ENCODE results near the gene DNAJC5.
"Not testable (repeated sequence)": the region's sequence is repeated elsewhere in the genome, so short reads cannot be mapped to it uniquely, and the experiment has no call there.

The DNAJC5 gene

DNA sequence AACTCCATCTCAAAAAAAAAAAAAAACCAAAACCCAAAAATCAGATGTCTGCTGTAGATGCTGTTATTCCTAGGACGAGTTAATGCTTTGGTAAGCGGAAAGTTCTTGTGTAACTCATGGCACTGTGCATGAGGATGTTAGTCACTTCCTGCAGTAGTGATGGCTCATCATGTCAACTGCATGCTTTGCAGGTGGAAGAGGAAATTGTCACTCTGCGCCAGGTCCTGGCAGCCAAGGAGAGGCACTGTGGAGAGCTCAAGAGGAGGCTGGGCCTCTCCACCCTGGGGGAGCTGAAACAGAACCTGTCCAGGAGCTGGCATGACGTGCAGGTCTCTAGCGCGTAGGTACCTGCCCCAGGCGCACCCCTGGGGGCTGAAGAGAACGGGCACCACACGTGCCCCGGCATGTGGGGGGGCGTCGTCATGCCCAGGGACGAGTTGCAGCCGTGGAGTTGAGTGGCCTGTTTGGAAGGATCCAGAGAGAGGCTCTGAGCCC, 21.4 kb upstream of the DNAJC5 start:
- H3K4me2 ChIP-seq (ENCODE audit: low read depth, low read length, poor library complexity, severe bottlenecking) = no peak overlapping the region
- no peak overlapping the region for H3K27ac ChIP-seq (ENCODE audit: low read depth, low read length)
- H3K4me3 ChIP-seq (ENCODE audit: insufficient read depth, low read length, poor library complexity, severe bottlenecking) = no peak overlapping the region

DNA sequence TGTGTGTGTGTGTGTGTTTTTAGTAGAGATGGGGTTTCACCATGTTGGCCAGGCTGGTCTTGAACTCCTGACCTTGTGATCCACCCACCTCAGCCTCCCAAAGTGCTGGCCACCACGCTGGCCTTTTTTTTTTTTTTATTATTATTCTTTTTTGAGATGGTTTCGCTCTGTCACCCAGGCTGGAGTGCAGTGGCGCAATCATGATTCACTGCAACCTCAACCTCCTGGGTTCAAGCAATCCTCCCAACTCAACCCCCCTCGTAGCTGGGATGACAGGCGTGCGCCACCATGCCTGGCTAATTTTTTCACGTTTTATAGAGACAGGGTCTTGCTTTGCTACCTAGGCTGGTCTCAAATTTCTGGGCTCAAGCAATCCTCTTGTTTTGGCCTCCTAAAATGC, 20.7 kb upstream of the DNAJC5 start:
- H3K36me3 ChIP-seq (ENCODE audit: low read length); H3K9me2 ChIP-seq (replicated peaks; ENCODE audit: insufficient read depth, low read length); H3K27ac ChIP-seq (ENCODE audit: low read depth, low read length); H3K9me3 ChIP-seq (ENCODE audit: insufficient read depth, low read length); H4K20me1 ChIP-seq (ENCODE audit: low read depth, low read length); H2AFZ ChIP-seq (ENCODE audit: low read depth, low read length, severe bottlenecking); H3K79me2 ChIP-seq (ENCODE audit: insufficient read depth, low read length); H3K27me3 ChIP-seq (ENCODE audit: low read length); H3K4me3 ChIP-seq (ENCODE audit: insufficient read depth, low read length, poor library complexity, severe bottlenecking); H3F3A ChIP-seq (ENCODE audit: insufficient read depth); H3K4me2 ChIP-seq (ENCODE audit: low read depth, low read length, poor library complexity, severe bottlenecking); H3K9ac ChIP-seq (ENCODE audit: low read length): not testable (repeated sequence)

More for the DNA sequence above, 21.4 kb upstream of the DNAJC5 start:
- Histone ChIP-seq H3K79me2 (ENCODE audit: insufficient read depth, low read length) (no peaks in the 10 kb centered on the region), H4K20me1 (ENCODE audit: low read depth, low read length) (no peaks in the 10 kb centered on the region), H3K36me3 (ENCODE audit: low read length) (0 out of 2 replicates have a peak, but pooled peaks cover 10% of the 10 kb centered on the region), H3K9me2 (replicated peaks; ENCODE audit: insufficient read depth, low read length) (no peaks in the 10 kb centered on the region), H3K9ac (ENCODE audit: low read length) (no peak overlapping the region), H3F3A (ENCODE audit: insufficient read depth) (no peaks in the 10 kb centered on the region), H3K27me3 (ENCODE audit: low read length) (no peaks in the 10 kb centered on the region), H2AFZ (ENCODE audit: low read depth, low read length, severe bottlenecking) (no peak overlapping the region), H3K9me3 (ENCODE audit: insufficient read depth, low read length) (no peaks in the 10 kb centered on the region)
- TF ChIP-seq, protein P1, sequence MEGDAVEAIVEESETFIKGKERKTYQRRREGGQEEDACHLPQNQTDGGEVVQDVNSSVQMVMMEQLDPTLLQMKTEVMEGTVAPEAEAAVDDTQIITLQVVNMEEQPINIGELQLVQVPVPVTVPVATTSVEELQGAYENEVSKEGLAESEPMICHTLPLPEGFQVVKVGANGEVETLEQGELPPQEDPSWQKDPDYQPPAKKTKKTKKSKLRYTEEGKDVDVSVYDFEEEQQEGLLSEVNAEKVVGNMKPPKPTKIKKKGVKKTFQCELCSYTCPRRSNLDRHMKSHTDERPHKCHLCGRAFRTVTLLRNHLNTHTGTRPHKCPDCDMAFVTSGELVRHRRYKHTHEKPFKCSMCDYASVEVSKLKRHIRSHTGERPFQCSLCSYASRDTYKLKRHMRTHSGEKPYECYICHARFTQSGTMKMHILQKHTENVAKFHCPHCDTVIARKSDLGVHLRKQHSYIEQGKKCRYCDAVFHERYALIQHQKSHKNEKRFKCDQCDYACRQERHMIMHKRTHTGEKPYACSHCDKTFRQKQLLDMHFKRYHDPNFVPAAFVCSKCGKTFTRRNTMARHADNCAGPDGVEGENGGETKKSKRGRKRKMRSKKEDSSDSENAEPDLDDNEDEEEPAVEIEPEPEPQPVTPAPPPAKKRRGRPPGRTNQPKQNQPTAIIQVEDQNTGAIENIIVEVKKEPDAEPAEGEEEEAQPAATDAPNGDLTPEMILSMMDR (IDR thresholded peaks at IDR 0.05; ENCODE audit: insufficient read depth, low read length, poor library complexity, severe bottlenecking) = no peak
- no peak for TF ChIP-seq EZH2phosphoT487 (conservative IDR thresholded peaks at IDR 0.05; ENCODE audit: low read length)

DNA sequence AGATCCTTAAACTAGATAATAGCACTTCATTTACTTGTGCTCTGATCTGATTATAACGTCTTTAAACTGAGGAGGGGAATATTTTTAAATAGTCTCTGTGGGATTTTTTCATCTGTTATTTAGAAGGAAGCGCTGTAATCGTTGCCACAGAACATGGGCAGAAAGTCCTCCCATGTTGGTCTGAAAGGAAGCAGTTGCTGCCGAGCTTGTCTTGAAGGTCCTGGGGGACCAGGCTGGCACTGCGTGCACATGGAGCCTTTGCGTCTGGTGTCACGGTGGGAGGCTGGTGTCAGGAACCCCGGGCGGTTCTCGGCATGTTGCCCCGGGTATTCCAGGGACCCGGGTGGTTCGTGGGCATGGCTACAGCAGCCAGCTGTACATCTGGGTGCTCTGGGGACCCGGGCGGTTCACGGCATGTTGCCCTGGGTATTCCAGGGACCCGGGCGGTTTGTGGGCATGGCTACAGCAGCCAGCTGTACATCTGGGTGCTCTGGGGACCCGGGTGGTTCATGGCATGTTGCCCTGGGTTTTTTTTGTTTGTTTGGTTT, 18.4 kb upstream of the DNAJC5 start:
- no peaks in the 10 kb centered on the region for H3K9me2 ChIP-seq (replicated peaks; ENCODE audit: insufficient read depth, low read length)
- no peaks in the 10 kb centered on the region for H3K79me2 ChIP-seq (ENCODE audit: insufficient read depth, low read length)
- no peaks in the 10 kb centered on the region for H4K20me1 ChIP-seq (ENCODE audit: low read depth, low read length)
- no peak overlapping the region for H3K9ac ChIP-seq (ENCODE audit: low read length)
- no peak overlapping the region for H3K4me3 ChIP-seq (ENCODE audit: insufficient read depth, low read length, poor library complexity, severe bottlenecking)
- H3K27me3 ChIP-seq (ENCODE audit: low read length) = no peaks in the 10 kb centered on the region
- H2AFZ ChIP-seq (ENCODE audit: low read depth, low read length, severe bottlenecking) = no peak overlapping the region
- H3K36me3 ChIP-seq (ENCODE audit: low read length) = 0 out of 2 replicates have a peak, but pooled peaks cover 10% of the 10 kb centered on the region
- H3F3A ChIP-seq (ENCODE audit: insufficient read depth) = peaks cover 10% of the 10 kb centered on the region; the same call in 1 of the 2 replicates
- H3K4me2 ChIP-seq (ENCODE audit: low read depth, low read length, poor library complexity, severe bottlenecking) = no peak overlapping the region
- H3K9me3 ChIP-seq (ENCODE audit: insufficient read depth, low read length) = no peaks in the 10 kb centered on the region
- TF ChIP-seq, protein P1 (IDR thresholded peaks at IDR 0.05; ENCODE audit: insufficient read depth, low read length, poor library complexity, severe bottlenecking) = no peak
- no peak for TF ChIP-seq EZH2phosphoT487 (conservative IDR thresholded peaks at IDR 0.05; ENCODE audit: low read length)
- no peak overlapping the region for H3K27ac ChIP-seq (ENCODE audit: low read depth, low read length)

DNA sequence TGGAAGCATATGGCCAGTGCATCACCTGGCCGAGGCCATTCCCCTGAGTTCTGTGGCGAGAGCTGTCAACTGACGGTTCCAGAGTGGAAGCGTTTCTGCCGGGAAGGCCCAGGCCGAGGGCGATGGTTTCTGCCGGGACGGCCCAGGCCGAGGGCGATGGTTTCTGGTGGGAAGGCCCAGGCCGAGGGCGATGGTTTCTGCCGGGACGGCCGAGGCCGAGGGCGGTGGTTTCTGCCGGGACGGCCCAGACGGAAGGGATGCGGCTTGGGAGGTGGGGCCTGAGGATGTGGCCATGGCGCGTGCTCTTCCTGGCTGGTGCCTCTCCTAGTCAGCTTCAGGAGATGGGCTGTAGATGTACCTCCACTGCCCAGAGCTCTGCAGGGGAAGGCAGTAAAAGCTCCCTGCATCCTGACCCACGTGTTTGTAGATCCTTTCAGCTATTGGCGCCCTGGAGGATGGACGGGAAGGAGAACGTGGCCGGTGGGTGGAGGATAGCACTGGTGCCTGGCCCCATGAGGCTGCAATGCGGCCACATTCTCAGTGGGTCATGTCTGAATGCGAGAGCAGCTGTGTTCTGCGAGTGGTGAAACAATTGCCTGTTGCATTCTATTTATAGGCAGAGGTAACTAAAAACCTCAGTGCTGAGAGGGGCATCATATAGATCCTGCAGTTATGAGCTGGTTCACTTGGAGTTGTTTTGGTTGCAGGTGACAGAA, 17.0 kb upstream of the DNAJC5 start:
- Histone ChIP-seq H3K9ac (ENCODE audit: low read length) (no peak overlapping the region), H3K4me2 (ENCODE audit: low read depth, low read length, poor library complexity, severe bottlenecking) (no peak overlapping the region), H3K27ac (ENCODE audit: low read depth, low read length) (no peak overlapping the region), H3K79me2 (ENCODE audit: insufficient read depth, low read length) (no peaks in the 10 kb centered on the region), H3K27me3 (ENCODE audit: low read length) (no peaks in the 10 kb centered on the region), H3K4me3 (ENCODE audit: insufficient read depth, low read length, poor library complexity, severe bottlenecking) (no peak overlapping the region), H3K36me3 (ENCODE audit: low read length) (0 out of 2 replicates have a peak, but pooled peaks cover 10% of the 10 kb centered on the region), H3K9me3 (ENCODE audit: insufficient read depth, low read length) (no peaks in the 10 kb centered on the region), H4K20me1 (ENCODE audit: low read depth, low read length) (no peaks in the 10 kb centered on the region), H3K9me2 (replicated peaks; ENCODE audit: insufficient read depth, low read length) (no peaks in the 10 kb centered on the region), H3F3A (ENCODE audit: insufficient read depth) (peaks cover 10% of the 10 kb centered on the region; the same call in 1 of the 2 replicates), H2AFZ (ENCODE audit: low read depth, low read length, severe bottlenecking) (no peak overlapping the region)
- TF ChIP-seq EZH2phosphoT487 (conservative IDR thresholded peaks at IDR 0.05; ENCODE audit: low read length) = no peak
- TF ChIP-seq, protein P1 (IDR thresholded peaks at IDR 0.05; ENCODE audit: insufficient read depth, low read length, poor library complexity, severe bottlenecking) = no peak

Measured in SU-DHL-6 (cell line).